Ovary (tissue), 9 donors: ENCODE measurements around the gene AMOT. TPM values are rescaled to one million over a fixed set of nuclear protein-coding genes. Genes with fewer than 3 reads are reported as not detected.
A peak's percentile ranks its signal among the peaks of the same experiment; 100 is the strongest.

Experiments used
- DNase-seq, 5 donors: peaks; one replicate each; pipeline ENCODE4 v3.0.0-alpha.2; 2019 to 2020
- H3K27ac ChIP-seq, 2 donors: fragments of 200-600 bp; one replicate each; pipeline versions ENCODE4 v1.5.1 to v1.8.0; 2019 to 2022
- H3K27me3 ChIP-seq: fragments of 200-600 bp; one replicate; pipeline ENCODE4 v1.8.0; 2022
- H3K36me3 ChIP-seq: fragments of 200-600 bp; sonication (generic); one replicate; pipeline ENCODE4 v1.5.1; 2019
- H3K4me1 ChIP-seq: one replicate; pipeline ENCODE4 v1.8.1; 2013; ENCODE audit warnings: mild to moderate bottlenecking, moderate library complexity; ENCODE audit not compliant: insufficient read depth
- H3K4me3 ChIP-seq: fragments of 200-600 bp; sonication (generic); one replicate; pipeline ENCODE4 v1.5.1; 2017
- H3K9me3 ChIP-seq, 2 donors: fragments of 200-600 bp in 1 of 2; sonication (generic) in 1 of 2; one replicate each; pipeline versions ENCODE4 v1.5.1 to v1.8.1; 2013 to 2019; ENCODE audit warnings: mild to moderate bottlenecking in 1 of 2, moderate library complexity in 1 of 2
- CTCF ChIP-seq, 3 donors: fragments of 450-650 bp in 2 of 3; fragments of 200-600 bp in 1 of 3; IDR thresholded peaks; one replicate each; pipeline versions ENCODE4 v1.5.1 to v1.8.0; 2016 to 2022; ENCODE audit warnings: antibody characterized with exemption in 3 of 3, mild to moderate bottlenecking in 1 of 3
- EP300 ChIP-seq: sonication (generic); formaldehyde crosslinking; IDR thresholded peaks from one replicate; pipeline ENCODE4 v1.6.1; 2017; ENCODE audit warnings: antibody characterized with exemption
- POLR2A ChIP-seq: fragments of 450-650 bp; IDR thresholded peaks from one replicate; pipeline ENCODE4 v1.6.1; 2017; ENCODE audit warnings: antibody characterized with exemption, mild to moderate bottlenecking, moderate library complexity
- whole genome bisulfite sequencing, 3 donors: extraction: QIAGEN DNeasy Blood & Tissue Kit in 1 of 3; methylation state at CpG; one replicate each; pipeline versions ENCODE4 v1.1.5 to v1.1.7; 2013 to 2017; 5-methylcytosine and 5-hydroxymethylcytosine counted together
- intact Hi-C, 4 donors: fragments of 100-400 bp; cut with DNase I; formaldehyde crosslinking; loops; one replicate each; pipeline versions ENCODE4 v1.11.0 to v1.15.1; 2022 to 2023
- polyA plus RNA-seq, 2 donors: library from polyadenylated mRNA; stranded (reverse); fragments of 200-250 nt in 1 of 2; fragments of 350-450 nt in 1 of 2; fragmentation: Illumina TruSeq in 1 of 2; extraction: RNeasy Lipid Tissue Mini Kit (QIAGEN cat#74804) in 1 of 2; gene quantifications; one replicate each; pipeline ENCODE4 v1.2.3, GENCODE V29; 2013 to 2014
- total RNA-seq, 7 donors: library from RNA; depleted of rRNA in 2 of 7; stranded (reverse); fragments of >200 nt in 2 of 7; fragmentation: NEBNext Ultra II Directional in 3 of 7; extraction: Animal tissue kit (Norgen Biotek cat#: 25700) in 3 of 7; gene quantifications; one replicate each; pipeline versions ENCODE4 v1.1.0 to v1.2.4, GENCODE V29; 2016 to 2023
- donor health status: DM: no; HTN: no; CAD: no; lungs with moderate emphysema.
- donor health status: DM: no; HTN: no; CAD: no.
- donor health status: Bipolar disorder and iron deficiency.
- donor health status: DM: yes; HTN: yes; CAD: no.
- donor health status: DM: no; HTN: no; CAD: no.
- donor health status: DM: yes; HTN: yes; CAD: no.

Gene AMOT
- total and polyA plus RNA-seq, 9 donors = 3.2 to 38.5 (median 16.7) TPM

- Histone ChIP-seq H3K9me3 (no peaks in the 10 kb centered on the region), H3K27ac (no peak overlapping the region), H3K36me3 (no peaks in the 10 kb centered on the region), H3K27me3 (no peaks in the 10 kb centered on the region), H3K4me1 (no peaks in the 10 kb centered on the region), H3K4me3 (no peak overlapping the region)
- TF ChIP-seq EP300 (no peak), POLR2A (no peak), CTCF (IDR thresholded peaks at IDR 0.05) (no peak)
- no peak for DNase-seq
- intact Hi-C loops = no loop called here
- WGBS, 3 donors = 51 to 65% (median 57%) methylated on average over 7 of the region's 7 CpGs
These were observed 17.7 kb downstream of the AMOT start for GRCh38 chrX:112822892-112823291.

- Histone ChIP-seq H3K27ac (no peak overlapping the region), H3K4me3 (no peak overlapping the region), H3K9me3 (no peaks in the 10 kb centered on the region), H3K27me3 (no peaks in the 10 kb centered on the region), H3K4me1 (no peaks in the 10 kb centered on the region), H3K36me3 (no peaks in the 10 kb centered on the region)
- 66 to 71% (median 70%) methylated on average over 3 of the region's 3 CpGs for whole genome bisulfite sequencing, 3 donors
- intact Hi-C loops = no loop called here
- no peak for DNase-seq
- TF ChIP-seq CTCF (IDR thresholded peaks at IDR 0.05) (no peak), POLR2A (no peak), EP300 (no peak)
These were observed 20.0 kb downstream of the AMOT start for GRCh38 chrX:112820364-112821268.

DNA sequence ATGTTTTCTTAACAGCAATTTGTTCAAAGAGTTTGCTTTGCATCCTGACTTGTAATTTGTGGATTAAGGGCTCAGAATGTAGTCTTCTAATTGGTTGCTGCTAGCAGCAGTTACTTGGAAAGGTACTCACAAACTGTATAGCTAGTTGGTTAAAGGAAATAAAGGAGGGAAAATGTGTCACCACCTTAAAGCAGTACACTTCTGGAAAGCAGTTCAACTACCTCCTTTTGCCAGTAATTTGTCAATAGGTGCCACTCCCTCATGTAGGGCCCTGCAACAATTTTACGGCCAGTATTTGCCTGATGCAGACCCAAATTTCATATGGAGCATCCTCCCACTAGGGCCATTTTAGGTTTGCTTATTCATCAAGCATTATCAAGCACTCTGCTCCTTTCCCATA is 20.8 kb downstream of the AMOT start:
- DNase-seq = no peak
- Histone ChIP-seq H3K9me3 (no peaks in the 10 kb centered on the region), H3K27me3 (no peaks in the 10 kb centered on the region), H3K36me3 (no peaks in the 10 kb centered on the region), H3K4me1 (no peaks in the 10 kb centered on the region), H3K27ac (no peak overlapping the region), H3K4me3 (no peak overlapping the region)
- intact Hi-C loops = no loop called here
- WGBS, 3 donors = 62 to 65% (median 62%) methylated on average over 1 of the region's 1 CpG
- TF ChIP-seq POLR2A (no peak), EP300 (no peak), CTCF (IDR thresholded peaks at IDR 0.05) (no peak)

DNA sequence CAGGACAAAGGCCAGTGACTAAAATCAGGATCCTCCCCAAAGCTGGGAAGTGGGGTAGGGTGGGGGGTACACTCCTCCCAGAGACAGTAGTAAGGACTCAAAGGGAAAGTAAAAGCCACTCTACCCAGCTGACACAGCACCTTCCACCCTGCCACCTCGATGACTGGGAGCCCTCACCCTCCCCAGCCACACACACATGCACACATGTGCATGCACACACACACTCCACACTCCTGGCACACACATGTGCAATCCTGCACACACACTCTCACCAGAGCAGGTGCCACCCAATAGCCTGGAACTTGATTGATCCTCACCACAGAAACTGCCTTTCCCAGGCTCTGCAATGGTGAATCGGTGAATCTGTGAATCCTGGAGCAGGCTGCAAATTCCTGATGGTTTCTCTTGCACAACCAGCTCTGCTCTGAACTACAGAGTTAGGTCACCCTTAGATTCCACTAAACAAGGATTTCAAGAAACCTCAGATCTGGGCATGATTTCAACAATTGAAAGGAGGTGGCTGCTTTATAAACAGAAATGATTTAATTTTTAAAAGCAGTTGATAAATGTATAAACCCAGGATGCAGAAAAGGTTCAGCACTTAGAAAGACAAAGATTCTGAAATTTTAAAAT is 21.5 kb downstream of the AMOT start:
- H3K27ac ChIP-seq = no peak overlapping the region
- intact Hi-C loops = no loop called here
- WGBS, 3 donors = 17 to 31% (median 20%) methylated on average over 2 of the region's 2 CpGs
- no peaks in the 10 kb centered on the region for H3K4me1 ChIP-seq
- no peak for TF ChIP-seq EP300
- no peak for TF ChIP-seq CTCF (IDR thresholded peaks at IDR 0.05)
- no peak for TF ChIP-seq POLR2A
- no peaks in the 10 kb centered on the region for H3K27me3 ChIP-seq
- no peaks in the 10 kb centered on the region for H3K9me3 ChIP-seq
- peak in 1 of 5 donors; percentile 12 for DNase-seq
- H3K36me3 ChIP-seq = no peaks in the 10 kb centered on the region
- H3K4me3 ChIP-seq = no peak overlapping the region
